ENCODE results near the gene AGA.

AGA gene

GRCh38 chr4:177441803-177442622 is at the start of gene AGA:
Gene AGA, minus strand, starts transcription at chr4:177442437. Its CDS starts 62 bp downstream, at chr4:177442375.
- DNase-seq (ENCODE audit: extremely low read depth, low read depth): peak; percentile 84
- TF ChIP-seq CTCF (IDR thresholded peaks at IDR 0.05; ENCODE audit: low read depth, low read length): no peak

GRCh38 chr4:177492022-177492421 is 49.8 kb upstream of the AGA start:
- no peak for TF ChIP-seq CTCF (IDR thresholded peaks at IDR 0.05; ENCODE audit: low read depth, low read length)
- DNase-seq (ENCODE audit: extremely low read depth, low read depth): no peak

GRCh38 chr4:177490769-177491168 is 48.5 kb upstream of the AGA start:
- no peak for TF ChIP-seq CTCF (IDR thresholded peaks at IDR 0.05; ENCODE audit: low read depth, low read length)
- DNase-seq (ENCODE audit: extremely low read depth, low read depth): no peak

- TF ChIP-seq CTCF (IDR thresholded peaks at IDR 0.05; ENCODE audit: low read depth, low read length): no peak
- no peak for DNase-seq (ENCODE audit: extremely low read depth, low read depth)
Observed at GRCh38 chr4:177489471-177490246, 47.4 kb upstream of the AGA start.

- no peak for DNase-seq (ENCODE audit: extremely low read depth, low read depth)
- no peak for TF ChIP-seq CTCF (IDR thresholded peaks at IDR 0.05; ENCODE audit: low read depth, low read length)
Observed at GRCh38 chr4:177487977-177488376, 45.7 kb upstream of the AGA start.

- TF ChIP-seq CTCF (IDR thresholded peaks at IDR 0.05; ENCODE audit: low read depth, low read length): no peak
- DNase-seq (ENCODE audit: extremely low read depth, low read depth): peak; percentile 22
Observed at GRCh38 chr4:177485528-177485927, 43.3 kb upstream of the AGA start.

GRCh38 chr4:177484613-177485021 is 42.4 kb upstream of the AGA start:
- peak; percentile 76 for DNase-seq (ENCODE audit: extremely low read depth, low read depth)
- TF ChIP-seq CTCF (IDR thresholded peaks at IDR 0.05; ENCODE audit: low read depth, low read length): no peak

Measured in AG09319 (cell line).